GM12878 (cell line): ENCODE results near the gene COL15A1. TPM values are rescaled to one million over a fixed set of nuclear protein-coding genes. Genes with fewer than 3 reads are reported as not detected.

Source experiments
- ATAC-seq: fragments of 200-7000 bp; cut with Tn5 transposase; 3 replicates; pipeline ENCODE4 v1.9.1; 2020; ENCODE audit warnings: mild to moderate bottlenecking, moderate library complexity
- BruUV-seq: library from RNA; stranded (reverse); fragments of 400-500 nt; replicated peaks from 2 replicates; lab custom pipeline; 2021; lab: Mats Ljungman, UMichigan
- CTCF ChIA-PET: fragments of 300-600 bp; sonication (Branson Sonifier 250); formaldehyde crosslinking; extraction: SDS; loops from one replicate; lab custom pipeline; 2021; ENCODE audit warnings: inconsistent platforms; lab: Yijun Ruan, JAX
- POLR2A ChIA-PET: fragments of 350-600 bp; formaldehyde crosslinking; extraction: SDS; loops from one replicate; lab custom pipeline; 2021; ENCODE audit warnings: inconsistent platforms; lab: Charles Lee
- RAD21 ChIA-PET: fragments of 300-600 bp; sonication (Branson Sonifier 250); formaldehyde crosslinking; loops from one replicate; lab custom pipeline; 2023; ENCODE audit warnings: antibody characterized with exemption; ENCODE audit not compliant: unreplicated experiment; lab: Charles Lee
- SMC1A ChIA-PET: fragments of 300-600 bp; sonication (Branson Sonifier 250); formaldehyde crosslinking; loops from one replicate; lab custom pipeline; 2023; ENCODE audit not compliant: unreplicated experiment, uncharacterized antibody; lab: Charles Lee
- DNase-seq: peaks from one replicate; pipeline ENCODE4 v3.0.0-alpha.2; 2011; ENCODE audit warnings: low read depth, low spot score
- FAIRE-seq: peaks from 3 replicates; lab custom pipeline; 2011; peaks lifted over from hg19 to GRCh38; lab: Jason Lieb, UNC
- H2AFZ ChIP-seq: 2 replicates; pipeline ENCODE4 v1.6.0; 2011; ENCODE audit warnings: low read depth, low read length, control low read depth; ENCODE audit not compliant: control insufficient read depth
- H3K27ac ChIP-seq: 2 replicates; pipeline ENCODE4 v1.5.1; 2011; ENCODE audit warnings: control low read depth; ENCODE audit not compliant: control insufficient read depth, insufficient read depth
- H3K27me3 ChIP-seq, 2 experiments: replicated peaks in 1 of 2; 2 replicates each; pipeline versions ENCODE4 v1.6.0 to v1.6.1; 2011; ENCODE audit warnings: low read length in 1 of 2; ENCODE audit not compliant: control insufficient read depth in 2 of 2, insufficient read depth in 2 of 2
- H3K36me3 ChIP-seq, 2 experiments: 2 replicates each; pipeline ENCODE4 v1.5.1; 2011; ENCODE audit warnings: low read length in 1 of 2; ENCODE audit not compliant: control insufficient read depth in 2 of 2, insufficient read depth in 2 of 2
- H3K4me1 ChIP-seq: 2 replicates; pipeline ENCODE4 v1.6.1; 2011; ENCODE audit warnings: mild to moderate bottlenecking, low read length, moderate library complexity, mixed read lengths; ENCODE audit not compliant: control insufficient read depth, insufficient read depth
- H3K4me2 ChIP-seq: 2 replicates; pipeline ENCODE4 v1.6.0; 2011; ENCODE audit warnings: control low read depth; ENCODE audit not compliant: control insufficient read depth, insufficient read depth
- H3K4me3 ChIP-seq: fragments of 200-600 bp; sonication (generic); 2 replicates; pipeline ENCODE4 v1.5.1; 2016
- H3K79me2 ChIP-seq: 2 replicates; pipeline ENCODE4 v1.6.0; 2011; ENCODE audit warnings: low read length; ENCODE audit not compliant: control insufficient read depth, insufficient read depth
- H3K9ac ChIP-seq: 2 replicates; pipeline ENCODE4 v1.8.0; 2011; ENCODE audit warnings: low read length, control low read depth, mixed read lengths; ENCODE audit not compliant: control insufficient read depth, insufficient read depth
- H3K9me3 ChIP-seq: replicated peaks from 3 replicates; pipeline ENCODE4 v1.5.1; 2011; ENCODE audit warnings: mild to moderate bottlenecking, low read length; ENCODE audit not compliant: control insufficient read depth, insufficient read depth
- H4K20me1 ChIP-seq: 2 replicates; pipeline ENCODE4 v1.6.0; 2011; ENCODE audit not compliant: control insufficient read depth, insufficient read depth
- ASH2L ChIP-seq: fragments of 300-600, 200-600 bp; sonication (generic); IDR thresholded peaks from 2 replicates; pipeline ENCODE4 v1.6.1; 2017; ENCODE audit warnings: low read depth, mild to moderate bottlenecking, borderline replicate concordance
- ATF7 ChIP-seq: fragments of 450-650 bp; IDR thresholded peaks from 2 replicates; pipeline ENCODE4 v1.6.1; 2016; ENCODE audit warnings: low read depth, mild to moderate bottlenecking
- BCL11A ChIP-seq: IDR thresholded peaks from 2 replicates; pipeline ENCODE4 v1.6.1; 2011; ENCODE audit warnings: low read depth, low read length
- HCFC1 ChIP-seq: fragments of 150-350 bp; IDR thresholded peaks from 2 replicates; pipeline ENCODE4 v1.6.1; 2014; ENCODE audit warnings: low read length
- KLF5 ChIP-seq: fragments of 450-650 bp; IDR thresholded peaks from 2 replicates; pipeline ENCODE4 v1.6.1; 2014; ENCODE audit warnings: mild to moderate bottlenecking; ENCODE audit not compliant: partially characterized antibody
- LARP7 ChIP-seq: fragments of 450-650 bp; IDR thresholded peaks from 2 replicates; pipeline ENCODE4 v1.6.1; 2017; ENCODE audit warnings: mild to moderate bottlenecking
- MYB ChIP-seq: fragments of 150-350 bp; IDR thresholded peaks from 2 replicates; pipeline ENCODE4 v1.6.1; 2014; ENCODE audit warnings: mild to moderate bottlenecking, low read depth, low read length, borderline replicate concordance
- MYC ChIP-seq: IDR thresholded peaks from 2 replicates; pipeline ENCODE4 v1.6.1; 2011; ENCODE audit warnings: mild to moderate bottlenecking, low read length, moderate library complexity, inconsistent platforms; ENCODE audit not compliant: insufficient read depth, insufficient replicate concordance, insufficient read length, severe bottlenecking
- NFYB ChIP-seq: IDR thresholded peaks from 2 replicates; pipeline ENCODE4 v1.6.1; 2011; ENCODE audit warnings: low read depth, mild to moderate bottlenecking, low read length, improper control_type of control experiment, moderate library complexity; ENCODE audit not compliant: insufficient read depth
- NR2F1 ChIP-seq: fragments of 450-650 bp; conservative IDR thresholded peaks from 2 replicates; pipeline ENCODE4 v1.6.1; 2017; ENCODE audit warnings: mild to moderate bottlenecking
- PAX8 ChIP-seq: fragments of 450-650 bp; IDR thresholded peaks from 2 replicates; pipeline ENCODE4 v1.6.1; 2017; ENCODE audit warnings: mild to moderate bottlenecking, moderate library complexity
- POU2F2 ChIP-seq: IDR thresholded peaks from 3 replicates; pipeline ENCODE4 v1.6.1; 2011; ENCODE audit warnings: low read depth, mild to moderate bottlenecking, low read length, borderline replicate concordance
- RAD21 ChIP-seq: IDR thresholded peaks from 2 replicates; pipeline ENCODE4 v1.6.1; 2011; ENCODE audit warnings: mild to moderate bottlenecking, low read depth, low read length, moderate library complexity; ENCODE audit not compliant: insufficient read depth
- SMARCA5 ChIP-seq: fragments of 450-650 bp; IDR thresholded peaks from 2 replicates; pipeline ENCODE4 v1.6.1; 2017; ENCODE audit warnings: mild to moderate bottlenecking
- SPI1 ChIP-seq: IDR thresholded peaks from 2 replicates; pipeline ENCODE4 v1.6.1; 2011; ENCODE audit warnings: low read depth, mild to moderate bottlenecking, low read length, moderate library complexity, borderline replicate concordance; ENCODE audit not compliant: insufficient read depth
- SRF ChIP-seq, 2 experiments: IDR thresholded peaks; 2 replicates each; pipeline ENCODE4 v1.6.1; 2011; ENCODE audit warnings: low read depth in 2 of 2, low read length in 2 of 2, mild to moderate bottlenecking in 1 of 2, moderate library complexity in 1 of 2
- SUPT20H ChIP-seq: IDR thresholded peaks from 2 replicates; pipeline ENCODE4 v1.6.1; 2011; ENCODE audit warnings: low read depth, mild to moderate bottlenecking, low read length, moderate library complexity, borderline replicate concordance; ENCODE audit not compliant: control insufficient read depth
- SUZ12 ChIP-seq: fragments of 200-600 bp; sonication (generic); IDR thresholded peaks from one replicate; pipeline ENCODE4 v1.6.1; 2018; ENCODE audit warnings: antibody characterized with exemption, mild to moderate bottlenecking; ENCODE audit not compliant: unreplicated experiment
- WGBS: methylation state at CpG from one replicate; pipeline ENCODE4 v1.1.6; 2016; ENCODE audit warnings: low lambda C conversion rate; ENCODE audit not compliant: insufficient replicate concordance, insufficient coverage; ENCODE audit errors: missing lambda C conversion rate; 5-methylcytosine and 5-hydroxymethylcytosine counted together
- in situ Hi-C: fragments of 300-500 bp; cut with MboI; formaldehyde crosslinking; loops from 9 replicates; pipeline ENCODE4 v1.14.3; 2018; ENCODE audit warnings: mixed read lengths
- intact Hi-C: fragments of 100-400 bp; cut with micrococcal nuclease; formaldehyde crosslinking; loops from one replicate; pipeline ENCODE4 v1.14.2; 2022; ENCODE audit not compliant: unreplicated experiment
- polyA plus RNA-seq, 11 experiments: library from polyadenylated mRNA; depleted of rRNA in 4 of 11; unstranded in 6 of 11; stranded (reverse) in 5 of 11; fragments of >200 nt; fragmentation: Nextera tagmentation in 4 of 11; fragmentation: Illumina TruSeq in 1 of 11; extraction: Ambion mirVana in 4 of 11; extraction: Trizol in 1 of 11; gene quantifications; 1 replicate in 1 of 11; 2 replicates in 10 of 11; pipeline versions ENCODE4 v1.2.1 to v1.2.3, GENCODE V29; 2011 to 2016; ENCODE audit warnings: inconsistent platforms in 2 of 11, missing spikeins in 2 of 11, low read depth in 1 of 11
- total RNA-seq, 4 experiments: library from RNA; depleted of rRNA in 3 of 4; stranded (reverse); fragments of >200 nt in 3 of 4; fragmentation: Illumina TruSeq in 1 of 4; extraction: Trizol in 1 of 4; gene quantifications; 2 replicates each; pipeline versions ENCODE4 v1.2.1 to v1.2.3, GENCODE V29; 2013 to 2021
- TF ChIP-seq, protein P1 (sequence below): fragments of 450-650 bp; IDR thresholded peaks from 2 replicates; pipeline ENCODE4 v1.6.1; 2016; ENCODE audit warnings: mild to moderate bottlenecking, moderate library complexity, borderline replicate concordance

The COL15A1 gene
- total and polyA plus RNA-seq, 10 of the 15 experiments (the other 5 are each of a cell fraction or from before 2014, with no cell fraction given): 0.01 to 0.28 (median 0.06) TPM; not detected in 2

DNA sequence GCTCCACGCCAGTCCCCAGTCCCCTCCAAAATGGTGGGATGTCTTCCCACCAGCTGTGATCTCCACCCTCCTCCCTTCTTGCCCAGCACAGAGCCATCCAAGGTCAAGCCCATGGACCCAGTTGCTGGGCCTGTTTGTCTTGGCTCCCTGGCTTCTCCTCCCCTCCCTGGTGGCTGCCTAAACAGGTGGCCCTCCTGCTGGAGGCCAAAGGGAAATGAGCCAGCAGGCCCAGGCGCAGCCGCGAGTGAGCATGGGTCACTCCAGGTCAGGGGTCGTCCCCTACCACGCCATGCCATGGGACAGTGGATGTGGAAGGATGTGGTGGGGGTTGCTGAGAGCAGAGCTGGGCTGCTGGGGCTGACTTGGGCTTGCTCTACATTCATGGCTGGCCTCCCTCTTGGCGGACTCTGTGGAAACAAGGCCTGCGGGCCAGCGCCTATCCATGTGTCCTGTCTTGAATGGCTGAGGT lies 33.6 kb downstream of the COL15A1 start:
- Histone ChIP-seq H3K4me1 (no peaks in the 10 kb centered on the region; the same call in 1 of the 2 replicates), H3K9ac (no peak overlapping the region), H2AFZ (no peak overlapping the region), H3K79me2 (no peaks in the 10 kb centered on the region), H3K27me3 (peaks cover 7% of the 10 kb centered on the region in 2 experiments), H3K4me2 (no peak overlapping the region), H3K9me3 (no peaks in the 10 kb centered on the region), H4K20me1 (peaks cover 5% of the 10 kb centered on the region; the same call in 1 of the 2 replicates), H3K27ac (no peak overlapping the region), H3K36me3 (no peaks in the 10 kb centered on the region), H3K4me3 (no peak overlapping the region)
- ATAC-seq: no peak
- TF ChIP-seq PAX8: no peak
- no peak for TF ChIP-seq BCL11A
- TF ChIP-seq MYB: no peak
- no peak for TF ChIP-seq HCFC1
- no peak for TF ChIP-seq SUPT20H
- no peak for TF ChIP-seq SUZ12
- no peak for TF ChIP-seq SPI1
- no peak for TF ChIP-seq POU2F2
- no peak for TF ChIP-seq KLF5
- TF ChIP-seq ATF7: no peak
- TF ChIP-seq RAD21: no peak
- TF ChIP-seq NFYB: no peak
- TF ChIP-seq MYC: no peak
- no peak for TF ChIP-seq NR2F1
- no peak for TF ChIP-seq LARP7
- TF ChIP-seq, protein P1, sequence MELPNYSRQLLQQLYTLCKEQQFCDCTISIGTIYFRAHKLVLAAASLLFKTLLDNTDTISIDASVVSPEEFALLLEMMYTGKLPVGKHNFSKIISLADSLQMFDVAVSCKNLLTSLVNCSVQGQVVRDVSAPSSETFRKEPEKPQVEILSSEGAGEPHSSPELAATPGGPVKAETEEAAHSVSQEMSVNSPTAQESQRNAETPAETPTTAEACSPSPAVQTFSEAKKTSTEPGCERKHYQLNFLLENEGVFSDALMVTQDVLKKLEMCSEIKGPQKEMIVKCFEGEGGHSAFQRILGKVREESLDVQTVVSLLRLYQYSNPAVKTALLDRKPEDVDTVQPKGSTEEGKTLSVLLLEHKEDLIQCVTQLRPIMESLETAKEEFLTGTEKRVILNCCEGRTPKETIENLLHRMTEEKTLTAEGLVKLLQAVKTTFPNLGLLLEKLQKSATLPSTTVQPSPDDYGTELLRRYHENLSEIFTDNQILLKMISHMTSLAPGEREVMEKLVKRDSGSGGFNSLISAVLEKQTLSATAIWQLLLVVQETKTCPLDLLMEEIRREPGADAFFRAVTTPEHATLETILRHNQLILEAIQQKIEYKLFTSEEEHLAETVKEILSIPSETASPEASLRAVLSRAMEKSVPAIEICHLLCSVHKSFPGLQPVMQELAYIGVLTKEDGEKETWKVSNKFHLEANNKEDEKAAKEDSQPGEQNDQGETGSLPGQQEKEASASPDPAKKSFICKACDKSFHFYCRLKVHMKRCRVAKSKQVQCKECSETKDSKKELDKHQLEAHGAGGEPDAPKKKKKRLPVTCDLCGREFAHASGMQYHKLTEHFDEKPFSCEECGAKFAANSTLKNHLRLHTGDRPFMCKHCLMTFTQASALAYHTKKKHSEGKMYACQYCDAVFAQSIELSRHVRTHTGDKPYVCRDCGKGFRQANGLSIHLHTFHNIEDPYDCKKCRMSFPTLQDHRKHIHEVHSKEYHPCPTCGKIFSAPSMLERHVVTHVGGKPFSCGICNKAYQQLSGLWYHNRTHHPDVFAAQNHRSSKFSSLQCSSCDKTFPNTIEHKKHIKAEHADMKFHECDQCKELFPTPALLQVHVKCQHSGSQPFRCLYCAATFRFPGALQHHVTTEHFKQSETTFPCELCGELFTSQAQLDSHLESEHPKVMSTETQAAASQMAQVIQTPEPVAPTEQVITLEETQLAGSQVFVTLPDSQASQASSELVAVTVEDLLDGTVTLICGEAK: no peak
- TF ChIP-seq SRF (IDR thresholded peaks at IDR 0.05; ENCODE audit: low read depth in 2 of 2, low read length in 2 of 2): no peak
- no peak for TF ChIP-seq SMARCA5
- TF ChIP-seq ASH2L: no peak
- ChIA-PET POLR2A (no interaction called here), SMC1A (interaction anchor here (1.9 kb wide), 1 partner anchor 164 kb away, joined by 5 read pairs; no protein-coding TSS in a partner anchor), CTCF (interaction anchor here (1.7 to 8.4 kb wide), 4 partner anchors 10 to 164 kb away, joined by 7 to 123 read pairs (median 62); no protein-coding TSS in a partner anchor), RAD21 (interaction anchor here (4.9 kb wide), 1 partner anchor 21 kb away, joined by 24 read pairs; no protein-coding TSS in a partner anchor)
- in situ Hi-C loops (no loop called here), intact Hi-C loops (loop anchor here (5.0 kb wide), 1 partner anchor 130 kb away; no protein-coding TSS in a partner anchor)
- 61% methylated on average over 6 of the region's 9 CpGs for WGBS
- no peak for FAIRE-seq
- no peak for DNase-seq
- no TSS peak for BruUV-seq
